Peyer's patch (tissue), 4 donors: ENCODE measurements around the gene RHBDF2. TPM values are rescaled to one million over a fixed set of nuclear protein-coding genes. Genes with fewer than 3 reads are reported as not detected.
"Not testable (repeated sequence)": the region's sequence is repeated elsewhere in the genome, so short reads cannot be mapped to it uniquely, and the experiment has no call there.

Experiments used
- DNase-seq, 3 donors: peaks; one replicate each; pipeline ENCODE4 v3.0.0-alpha.2; 2017 to 2019
- H3K27ac ChIP-seq, 4 donors: fragments of 200-600 bp; sonication (generic); one replicate each; pipeline ENCODE4 v1.5.1; 2016 to 2019
- H3K27me3 ChIP-seq, 2 donors: fragments of 200-600 bp; sonication (generic); one replicate each; pipeline ENCODE4 v1.5.1; 2019
- H3K36me3 ChIP-seq, 3 donors: fragments of 200-600 bp; sonication (generic); one replicate each; pipeline ENCODE4 v1.5.1; 2016 to 2019
- H3K4me1 ChIP-seq, 4 donors: fragments of 200-600 bp; sonication (generic); one replicate each; pipeline ENCODE4 v1.5.1; 2016 to 2019
- H3K4me3 ChIP-seq, 4 donors: fragments of 200-600 bp; sonication (generic); 1 replicate in 3 of 4; 2 replicates in 1 of 4; pipeline ENCODE4 v1.5.1; 2016 to 2019; ENCODE audit warnings: mild to moderate bottlenecking in 1 of 4
- H3K9me3 ChIP-seq, 4 donors: fragments of 200-600 bp; sonication (generic); one replicate each; pipeline ENCODE4 v1.5.1; 2016 to 2019; ENCODE audit warnings: mild to moderate bottlenecking in 1 of 4
- CTCF ChIP-seq, 6 experiments: fragments of 450-650 bp in 4 of 6; fragments of 200-600 bp in 2 of 6; sonication (generic) in 1 of 6; IDR thresholded peaks; one replicate each; pipeline ENCODE4 v1.5.1; 2017 to 2019; ENCODE audit warnings: antibody characterized with exemption in 6 of 6, mild to moderate bottlenecking in 3 of 6, moderate library complexity in 1 of 6
- POLR2A ChIP-seq, 2 donors: fragments of 450-650 bp; IDR thresholded peaks; one replicate each; pipeline ENCODE4 v1.5.1; 2017; ENCODE audit warnings: antibody characterized with exemption in 2 of 2, mild to moderate bottlenecking in 2 of 2, moderate library complexity in 2 of 2
- total RNA-seq, 4 donors: library from RNA; depleted of rRNA; stranded (reverse); fragments of >200 nt; gene quantifications; one replicate each; pipeline ENCODE4 v1.1.0, GENCODE V29; 2016

RHBDF2 gene
- total RNA-seq, 4 donors from 2014 or later: 8.8 to 225 (median 33.0) TPM

- DNase-seq: no peak
- peak overlapping the region; percentile 24 to 54 (median 51) for H3K4me3 ChIP-seq
- TF ChIP-seq CTCF (IDR thresholded peaks at IDR 0.05): no peak
- no peak for TF ChIP-seq POLR2A (IDR thresholded peaks at IDR 0.05)
Observed at GRCh38 chr17:76536511-76537287, 35.5 kb upstream of the RHBDF2 start.

GRCh38 chr17:76535788-76536510, 34.7 kb upstream of the RHBDF2 start:
- Histone ChIP-seq H3K4me1 (peaks cover 0 to 31% (median 7%) of the 10 kb centered on the region in 4 donors), H3K4me3 (peak overlapping the region in 1 of 4 donors; percentile 54), H3K36me3 (no peaks in the 10 kb centered on the region), H3K9me3 (no peaks in the 10 kb centered on the region), H3K27me3 (peaks cover 0 to 16% of the 10 kb centered on the region in 2 donors), H3K27ac (peak overlapping the region in 3 of 4 donors; percentile 17 to 84 (median 81))
- peak in 1 of 3 donors; percentile 44 for DNase-seq
- TF ChIP-seq CTCF (IDR thresholded peaks at IDR 0.05) (no peak), POLR2A (IDR thresholded peaks at IDR 0.05) (no peak)

More at GRCh38 chr17:76536511-76537287, 35.5 kb upstream of the RHBDF2 start:
- Histone ChIP-seq H3K36me3 (no peaks in the 10 kb centered on the region), H3K27me3 (peaks cover 0 to 16% of the 10 kb centered on the region in 2 donors), H3K4me1 (peaks cover 0 to 28% (median 5%) of the 10 kb centered on the region in 4 donors), H3K9me3 (no peaks in the 10 kb centered on the region), H3K27ac (peak overlapping the region; percentile 33 to 84 (median 72))

GRCh38 chr17:76534831-76535732, 33.9 kb upstream of the RHBDF2 start:
- H3K4me1 ChIP-seq: peaks cover 0 to 34% (median 16%) of the 10 kb centered on the region in 4 donors
- no peaks in the 10 kb centered on the region for H3K36me3 ChIP-seq
- H3K27me3 ChIP-seq: peaks cover 0 to 16% of the 10 kb centered on the region in 2 donors
- peak overlapping the region in 1 of 4 donors; percentile 54 for H3K4me3 ChIP-seq
- H3K9me3 ChIP-seq: no peaks in the 10 kb centered on the region
- H3K27ac ChIP-seq: peak overlapping the region in 3 of 4 donors; percentile 32 to 84 (median 81)
- DNase-seq: no peak
- TF ChIP-seq CTCF (IDR thresholded peaks at IDR 0.05) (no peak), POLR2A (IDR thresholded peaks at IDR 0.05) (no peak)

- H3K4me3 ChIP-seq, DNase-seq, H3K36me3 ChIP-seq, H3K9me3 ChIP-seq: not testable (repeated sequence)
- H3K4me1 ChIP-seq: peaks cover 0 to 42% (median 27%) of the 10 kb centered on the region in 4 donors
- peak overlapping the region in 1 of 4 donors; percentile 84 for H3K27ac ChIP-seq
- peaks cover 0 to 16% of the 10 kb centered on the region in 2 donors for H3K27me3 ChIP-seq
Observed at GRCh38 chr17:76533640-76534359, 32.6 kb upstream of the RHBDF2 start.

GRCh38 chr17:76532072-76532651, 30.9 kb upstream of the RHBDF2 start:
- H3K4me3 ChIP-seq: no peak overlapping the region
- H3K9me3 ChIP-seq: no peaks in the 10 kb centered on the region
- H3K4me1 ChIP-seq: peaks cover 0 to 42% (median 24%) of the 10 kb centered on the region in 4 donors
- H3K36me3 ChIP-seq: no peaks in the 10 kb centered on the region
- peaks cover 0 to 2% of the 10 kb centered on the region in 2 donors for H3K27me3 ChIP-seq
- DNase-seq: no peak
- peak overlapping the region; percentile 17 to 99 (median 84) for H3K27ac ChIP-seq
- TF ChIP-seq CTCF (IDR thresholded peaks at IDR 0.05) (no peak), POLR2A (IDR thresholded peaks at IDR 0.05) (no peak)
